NCI-H1092 treated with DMSO at 0.1 percent for 48 hours (cell line): ENCODE results near the gene ULK1.

Experiments used
- DNase-seq: peaks from one replicate; lab custom pipeline; 2025; lab: John Stamatoyannopoulos, UW

The ULK1 gene

GRCh38 chr12:131920157-131920508 lies 25.7 kb downstream of the ULK1 start:
- no peak for DNase-seq

GRCh38 chr12:131920902-131921840 lies 26.7 kb downstream of the ULK1 start:
- no peak for DNase-seq

GRCh38 chr12:131921866-131922769 lies 27.7 kb downstream of the ULK1 start:
- no peak for DNase-seq

GRCh38 chr12:131922772-131923171 lies 28.4 kb downstream of the ULK1 start:
- DNase-seq, result no peak

- DNase-seq, result no peak
Observed at GRCh38 chr12:131923260-131923659, 28.8 kb downstream of the ULK1 start.

- DNase-seq, result no peak
Observed at GRCh38 chr12:131927110-131928079, 33.0 kb downstream of the ULK1 start.

- DNase-seq, result no peak
Observed at GRCh38 chr12:131928080-131928710, 33.8 kb downstream of the ULK1 start.

GRCh38 chr12:131928711-131929580 lies 34.5 kb downstream of the ULK1 start, which contains the start of gene PUS1:
PUS1 (plus strand) TSS chr12:131929276; CDS start chr12:131929723, 447 bp downstream.
- peak; percentile 87 for DNase-seq

GRCh38 chr12:131929581-131930456 lies 35.4 kb downstream of the ULK1 start:
- no peak for DNase-seq

- no peak for DNase-seq
Observed at GRCh38 chr12:131930510-131930909, 36.1 kb downstream of the ULK1 start.

GRCh38 chr12:131933387-131933786 lies 39.0 kb downstream of the ULK1 start:
- DNase-seq, result no peak

- DNase-seq, result no peak
Observed at GRCh38 chr12:131934535-131934934, 40.1 kb downstream of the ULK1 start.

- no peak for DNase-seq
Observed at GRCh38 chr12:131938082-131938481, 43.7 kb downstream of the ULK1 start.

GRCh38 chr12:131939007-131939406 lies 44.6 kb downstream of the ULK1 start:
- no peak for DNase-seq

GRCh38 chr12:131940141-131940547 lies 45.7 kb downstream of the ULK1 start:
- DNase-seq, result no peak

- no peak for DNase-seq
Observed at GRCh38 chr12:131941116-131941986, 46.9 kb downstream of the ULK1 start.

- DNase-seq, result no peak
Observed at GRCh38 chr12:131941987-131942341, 47.5 kb downstream of the ULK1 start.

GRCh38 chr12:131942671-131943070 lies 48.2 kb downstream of the ULK1 start:
- DNase-seq, result no peak
